ENCODE measurements around the gene NOX3.

- TF ChIP-seq CTCF (IDR thresholded peaks at IDR 0.05): no peak
- TF ChIP-seq POLR2A (IDR thresholded peaks at IDR 0.05): no peak
- no peak for TF ChIP-seq POLR2AphosphoS5 (IDR thresholded peaks at IDR 0.05)
Observed at GRCh38 chr6:155346957-155347356, 108.7 kb downstream of the NOX3 start.
